HG02970 (cell line): ENCODE measurements around the gene STK32B.
"Not testable (repeated sequence)": the region's sequence is repeated elsewhere in the genome, so short reads cannot be mapped to it uniquely, and the experiment has no call there.

ENCODE experiments used
- ATAC-seq: cut with Tn5 transposase; IDR thresholded peaks from one replicate; pipeline ENCODE4 v1.9.1; 2021; ENCODE audit warnings: mild to moderate bottlenecking, moderate library complexity, moderate number of reproducible peaks; ENCODE audit not compliant: unreplicated experiment, low FRiP score

The STK32B gene

GRCh38 chr4:5247061-5247460 lies 195.8 kb downstream of the STK32B start:
- ATAC-seq = not testable (repeated sequence)

GRCh38 chr4:5247735-5248134 lies 196.5 kb downstream of the STK32B start:
- ATAC-seq = no peak

- no peak for ATAC-seq
Measured at GRCh38 chr4:5249727-5250126, 198.4 kb downstream of the STK32B start.

GRCh38 chr4:5250536-5250935 lies 199.3 kb downstream of the STK32B start:
- not testable (repeated sequence) for ATAC-seq

- no peak for ATAC-seq
Measured at GRCh38 chr4:5256421-5256820, 205.1 kb downstream of the STK32B start.

- no peak for ATAC-seq
Measured at GRCh38 chr4:5257086-5257485, 205.8 kb downstream of the STK32B start.

- no peak for ATAC-seq
Measured at GRCh38 chr4:5259471-5259870, 208.2 kb downstream of the STK32B start.

- ATAC-seq = no peak
Measured at GRCh38 chr4:5260121-5260520, 208.8 kb downstream of the STK32B start.

GRCh38 chr4:5261866-5262265 lies 210.6 kb downstream of the STK32B start:
- ATAC-seq = no peak

GRCh38 chr4:5266991-5267390 lies 215.7 kb downstream of the STK32B start:
- ATAC-seq = no peak

GRCh38 chr4:5267408-5267807 lies 216.1 kb downstream of the STK32B start:
- no peak for ATAC-seq

- ATAC-seq = no peak
Measured at GRCh38 chr4:5276475-5277075, 225.3 kb downstream of the STK32B start.

GRCh38 chr4:5277079-5277478 lies 225.8 kb downstream of the STK32B start:
- no peak for ATAC-seq

GRCh38 chr4:5278213-5278612 lies 226.9 kb downstream of the STK32B start:
- no peak for ATAC-seq

- not testable (repeated sequence) for ATAC-seq
Measured at GRCh38 chr4:5280069-5280468, 228.8 kb downstream of the STK32B start.

GRCh38 chr4:5280828-5281227 lies 229.5 kb downstream of the STK32B start:
- no peak for ATAC-seq

- ATAC-seq = no peak
Measured at GRCh38 chr4:5283837-5284236, 232.6 kb downstream of the STK32B start.

- no peak for ATAC-seq
Measured at GRCh38 chr4:5284517-5284916, 233.2 kb downstream of the STK32B start.

GRCh38 chr4:5292101-5292500 lies 240.8 kb downstream of the STK32B start:
- no peak for ATAC-seq

- not testable (repeated sequence) for ATAC-seq
Measured at GRCh38 chr4:5298000-5298787, 246.9 kb downstream of the STK32B start.

GRCh38 chr4:5300283-5300682 lies 249.0 kb downstream of the STK32B start:
- ATAC-seq = no peak

GRCh38 chr4:5307928-5308327 lies 256.6 kb downstream of the STK32B start:
- ATAC-seq = no peak
